SK-N-SH treated with all-trans-retinoic acid at 6 μM for 48 hours (cell line): ENCODE data around the gene TOP1.

Experiments
- ARNTL ChIP-seq: fragments of 450-650 bp; formaldehyde crosslinking; IDR thresholded peaks from 2 replicates; pipeline ENCODE4 v1.5.0; 2020; ENCODE audit warnings: low read depth, mild to moderate bottlenecking, moderate library complexity, borderline replicate concordance
- CSDC2 ChIP-seq: fragments of 250-450 bp; sonication (Bioruptor Pico); IDR thresholded peaks from 2 replicates; pipeline ENCODE4 v1.5.0; 2020; ENCODE audit warnings: mild to moderate bottlenecking, moderate library complexity
- ESRRG ChIP-seq: fragments of 250-450 bp; sonication (Bioruptor Pico); IDR thresholded peaks from 2 replicates; pipeline ENCODE4 v1.6.1; 2021; ENCODE audit warnings: mild to moderate bottlenecking
- PPARA ChIP-seq: fragments of 250-450 bp; sonication (Bioruptor Pico); IDR thresholded peaks from 2 replicates; pipeline ENCODE4 v1.5.0; 2020; ENCODE audit warnings: mild to moderate bottlenecking, borderline replicate concordance
- RARB ChIP-seq: fragments of 250-450 bp; sonication (Bioruptor Pico); IDR thresholded peaks from 2 replicates; pipeline ENCODE4 v1.8.0; 2021; ENCODE audit warnings: mild to moderate bottlenecking, moderate library complexity
- TCF4 ChIP-seq: fragments of 250-450 bp; sonication (Bioruptor Pico); IDR thresholded peaks from 2 replicates; pipeline ENCODE4 v1.8.0; 2021; ENCODE audit warnings: mild to moderate bottlenecking, moderate library complexity, borderline replicate concordance
- ZC3H10 ChIP-seq: fragments of 250-450 bp; sonication (Bioruptor Pico); IDR thresholded peaks from 2 replicates; pipeline ENCODE4 v1.5.1; 2021; ENCODE audit warnings: mild to moderate bottlenecking, moderate library complexity
- ZFP30 ChIP-seq: fragments of 450-650 bp; formaldehyde crosslinking; IDR thresholded peaks from 2 replicates; pipeline ENCODE4 v1.5.0; 2022; ENCODE audit warnings: mild to moderate bottlenecking, moderate library complexity
- ZNF565 ChIP-seq: fragments of 450-650 bp; formaldehyde crosslinking; conservative IDR thresholded peaks from 2 replicates; pipeline ENCODE4 v1.5.0; 2020; ENCODE audit warnings: low read depth, mild to moderate bottlenecking, moderate library complexity
- ZNF70 ChIP-seq: fragments of 450-650 bp; formaldehyde crosslinking; IDR thresholded peaks from 2 replicates; pipeline ENCODE4 v1.5.0; 2020; ENCODE audit warnings: mild to moderate bottlenecking, moderate library complexity
- TF ChIP-seq, protein P1 (sequence below): fragments of 250-450 bp; sonication (Bioruptor Pico); IDR thresholded peaks from 2 replicates; pipeline ENCODE4 v1.5.0; 2020; ENCODE audit warnings: mild to moderate bottlenecking, moderate library complexity
- TF ChIP-seq, protein P2 (sequence below): fragments of 250-450 bp; sonication (Bioruptor Pico); IDR thresholded peaks from 2 replicates; pipeline ENCODE4 v1.5.1; 2021; ENCODE audit warnings: mild to moderate bottlenecking, moderate library complexity
- TF ChIP-seq, protein P3 (sequence below): fragments of 250-450 bp; sonication (Bioruptor Pico); IDR thresholded peaks from 2 replicates; pipeline ENCODE4 v1.5.1; 2020; ENCODE audit warnings: low read depth, mild to moderate bottlenecking, moderate library complexity
- TF ChIP-seq, protein P4 (sequence below): fragments of 250-450 bp; sonication (Bioruptor Pico); IDR thresholded peaks from 2 replicates; pipeline ENCODE4 v1.8.0; 2020; ENCODE audit warnings: mild to moderate bottlenecking, moderate library complexity, borderline replicate concordance

DNA sequence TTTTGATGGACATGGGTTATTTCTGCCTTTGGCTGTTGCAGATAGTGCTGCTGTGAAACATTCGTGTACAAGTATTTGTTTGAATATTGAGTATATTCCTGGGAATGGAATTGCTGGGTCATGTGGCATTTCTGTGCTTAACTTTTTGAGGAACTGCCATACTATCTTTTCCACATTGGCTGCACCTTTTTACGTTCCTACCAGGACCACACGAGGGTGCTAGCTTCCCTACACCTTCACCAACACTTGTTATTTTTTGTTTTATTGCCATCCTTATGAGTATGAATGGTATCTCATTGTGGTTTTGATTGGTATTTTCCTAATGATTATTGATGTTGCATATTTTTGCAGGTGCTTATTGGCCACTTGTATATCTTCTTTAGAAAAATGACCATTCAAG is 60.9 kb downstream of the TOP1 start:
- no peak for TF ChIP-seq ZFP30
- TF ChIP-seq ESRRG (CRISPR knock-in tag) = no peak
- TF ChIP-seq, protein P1, sequence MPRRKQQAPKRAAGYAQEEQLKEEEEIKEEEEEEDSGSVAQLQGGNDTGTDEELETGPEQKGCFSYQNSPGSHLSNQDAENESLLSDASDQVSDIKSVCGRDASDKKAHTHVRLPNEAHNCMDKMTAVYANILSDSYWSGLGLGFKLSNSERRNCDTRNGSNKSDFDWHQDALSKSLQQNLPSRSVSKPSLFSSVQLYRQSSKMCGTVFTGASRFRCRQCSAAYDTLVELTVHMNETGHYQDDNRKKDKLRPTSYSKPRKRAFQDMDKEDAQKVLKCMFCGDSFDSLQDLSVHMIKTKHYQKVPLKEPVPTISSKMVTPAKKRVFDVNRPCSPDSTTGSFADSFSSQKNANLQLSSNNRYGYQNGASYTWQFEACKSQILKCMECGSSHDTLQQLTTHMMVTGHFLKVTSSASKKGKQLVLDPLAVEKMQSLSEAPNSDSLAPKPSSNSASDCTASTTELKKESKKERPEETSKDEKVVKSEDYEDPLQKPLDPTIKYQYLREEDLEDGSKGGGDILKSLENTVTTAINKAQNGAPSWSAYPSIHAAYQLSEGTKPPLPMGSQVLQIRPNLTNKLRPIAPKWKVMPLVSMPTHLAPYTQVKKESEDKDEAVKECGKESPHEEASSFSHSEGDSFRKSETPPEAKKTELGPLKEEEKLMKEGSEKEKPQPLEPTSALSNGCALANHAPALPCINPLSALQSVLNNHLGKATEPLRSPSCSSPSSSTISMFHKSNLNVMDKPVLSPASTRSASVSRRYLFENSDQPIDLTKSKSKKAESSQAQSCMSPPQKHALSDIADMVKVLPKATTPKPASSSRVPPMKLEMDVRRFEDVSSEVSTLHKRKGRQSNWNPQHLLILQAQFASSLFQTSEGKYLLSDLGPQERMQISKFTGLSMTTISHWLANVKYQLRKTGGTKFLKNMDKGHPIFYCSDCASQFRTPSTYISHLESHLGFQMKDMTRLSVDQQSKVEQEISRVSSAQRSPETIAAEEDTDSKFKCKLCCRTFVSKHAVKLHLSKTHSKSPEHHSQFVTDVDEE = no peak
- TF ChIP-seq, protein P2, sequence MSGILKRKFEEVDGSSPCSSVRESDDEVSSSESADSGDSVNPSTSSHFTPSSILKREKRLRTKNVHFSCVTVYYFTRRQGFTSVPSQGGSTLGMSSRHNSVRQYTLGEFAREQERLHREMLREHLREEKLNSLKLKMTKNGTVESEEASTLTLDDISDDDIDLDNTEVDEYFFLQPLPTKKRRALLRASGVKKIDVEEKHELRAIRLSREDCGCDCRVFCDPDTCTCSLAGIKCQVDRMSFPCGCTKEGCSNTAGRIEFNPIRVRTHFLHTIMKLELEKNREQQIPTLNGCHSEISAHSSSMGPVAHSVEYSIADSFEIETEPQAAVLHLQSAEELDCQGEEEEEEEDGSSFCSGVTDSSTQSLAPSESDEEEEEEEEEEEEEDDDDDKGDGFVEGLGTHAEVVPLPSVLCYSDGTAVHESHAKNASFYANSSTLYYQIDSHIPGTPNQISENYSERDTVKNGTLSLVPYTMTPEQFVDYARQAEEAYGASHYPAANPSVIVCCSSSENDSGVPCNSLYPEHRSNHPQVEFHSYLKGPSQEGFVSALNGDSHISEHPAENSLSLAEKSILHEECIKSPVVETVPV (CRISPR knock-in tag) = no peak
- TF ChIP-seq TCF4 (CRISPR knock-in tag) = no peak
- no peak for TF ChIP-seq ARNTL (CRISPR knock-in tag)
- TF ChIP-seq PPARA = no peak
- no peak for TF ChIP-seq CSDC2
- no peak for TF ChIP-seq ZNF70 (CRISPR knock-in tag)
- TF ChIP-seq, protein P3, sequence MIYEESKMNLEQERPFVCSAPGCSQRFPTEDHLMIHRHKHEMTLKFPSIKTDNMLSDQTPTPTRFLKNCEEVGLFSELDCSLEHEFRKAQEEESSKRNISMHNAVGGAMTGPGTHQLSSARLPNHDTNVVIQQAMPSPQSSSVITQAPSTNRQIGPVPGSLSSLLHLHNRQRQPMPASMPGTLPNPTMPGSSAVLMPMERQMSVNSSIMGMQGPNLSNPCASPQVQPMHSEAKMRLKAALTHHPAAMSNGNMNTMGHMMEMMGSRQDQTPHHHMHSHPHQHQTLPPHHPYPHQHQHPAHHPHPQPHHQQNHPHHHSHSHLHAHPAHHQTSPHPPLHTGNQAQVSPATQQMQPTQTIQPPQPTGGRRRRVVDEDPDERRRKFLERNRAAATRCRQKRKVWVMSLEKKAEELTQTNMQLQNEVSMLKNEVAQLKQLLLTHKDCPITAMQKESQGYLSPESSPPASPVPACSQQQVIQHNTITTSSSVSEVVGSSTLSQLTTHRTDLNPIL (CRISPR knock-in tag) = no peak
- TF ChIP-seq, protein P4, sequence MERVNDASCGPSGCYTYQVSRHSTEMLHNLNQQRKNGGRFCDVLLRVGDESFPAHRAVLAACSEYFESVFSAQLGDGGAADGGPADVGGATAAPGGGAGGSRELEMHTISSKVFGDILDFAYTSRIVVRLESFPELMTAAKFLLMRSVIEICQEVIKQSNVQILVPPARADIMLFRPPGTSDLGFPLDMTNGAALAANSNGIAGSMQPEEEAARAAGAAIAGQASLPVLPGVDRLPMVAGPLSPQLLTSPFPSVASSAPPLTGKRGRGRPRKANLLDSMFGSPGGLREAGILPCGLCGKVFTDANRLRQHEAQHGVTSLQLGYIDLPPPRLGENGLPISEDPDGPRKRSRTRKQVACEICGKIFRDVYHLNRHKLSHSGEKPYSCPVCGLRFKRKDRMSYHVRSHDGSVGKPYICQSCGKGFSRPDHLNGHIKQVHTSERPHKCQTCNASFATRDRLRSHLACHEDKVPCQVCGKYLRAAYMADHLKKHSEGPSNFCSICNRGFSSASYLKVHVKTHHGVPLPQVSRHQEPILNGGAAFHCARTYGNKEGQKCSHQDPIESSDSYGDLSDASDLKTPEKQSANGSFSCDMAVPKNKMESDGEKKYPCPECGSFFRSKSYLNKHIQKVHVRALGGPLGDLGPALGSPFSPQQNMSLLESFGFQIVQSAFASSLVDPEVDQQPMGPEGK = no peak
- TF ChIP-seq ZC3H10 = no peak
- no peak for TF ChIP-seq ZNF565 (CRISPR knock-in tag)
- TF ChIP-seq RARB (CRISPR knock-in tag) = no peak
